Chondrocyte (in vitro differentiated cells): ENCODE data around the gene CUBN. TPM values are rescaled to one million over a fixed set of nuclear protein-coding genes. Genes with fewer than 3 reads are reported as not detected.

Experiments
- DNase-seq: peaks from one replicate; pipeline ENCODE4 v3.0.0; 2021; ENCODE audit warnings: mixed read lengths, low spot score
- H3K27ac Mint-ChIP-seq: one replicate; pipeline ENCODE4 v1.8.0; 2021; ENCODE audit warnings: mild to moderate bottlenecking, moderate library complexity, mixed read lengths; ENCODE audit not compliant: unreplicated experiment
- H3K27me3 Mint-ChIP-seq: 2 replicates; pipeline ENCODE4 v1.8.0; 2021; ENCODE audit warnings: low read depth, mixed read lengths
- H3K36me3 Mint-ChIP-seq: 2 replicates; pipeline ENCODE4 v1.8.0; 2021; ENCODE audit warnings: low read depth, mixed read lengths
- H3K4me1 Mint-ChIP-seq: 2 replicates; pipeline ENCODE4 v1.8.0; 2021; ENCODE audit warnings: low read depth, mild to moderate bottlenecking, mixed read lengths
- H3K4me3 Mint-ChIP-seq: one replicate; pipeline ENCODE4 v1.8.0; 2021; ENCODE audit warnings: mild to moderate bottlenecking, moderate library complexity, mixed read lengths; ENCODE audit not compliant: unreplicated experiment
- H3K9me3 Mint-ChIP-seq: 2 replicates; pipeline ENCODE4 v1.8.0; 2021; ENCODE audit warnings: low read depth, mixed read lengths
- total RNA-seq: library from RNA; stranded (reverse); gene quantifications from 3 replicates; pipeline ENCODE4 v1.2.1, GENCODE V29; 2021
- TF ChIP-seq, protein P1 (sequence below): fragments of 200-600 bp; sonication (generic); IDR thresholded peaks from 2 replicates; pipeline ENCODE4 v1.5.0; 2021; ENCODE audit warnings: antibody characterized with exemption, mild to moderate bottlenecking, moderate library complexity

Gene CUBN
- total RNA-seq, 1 donor from 2014 or later, result 1.0 TPM

DNA sequence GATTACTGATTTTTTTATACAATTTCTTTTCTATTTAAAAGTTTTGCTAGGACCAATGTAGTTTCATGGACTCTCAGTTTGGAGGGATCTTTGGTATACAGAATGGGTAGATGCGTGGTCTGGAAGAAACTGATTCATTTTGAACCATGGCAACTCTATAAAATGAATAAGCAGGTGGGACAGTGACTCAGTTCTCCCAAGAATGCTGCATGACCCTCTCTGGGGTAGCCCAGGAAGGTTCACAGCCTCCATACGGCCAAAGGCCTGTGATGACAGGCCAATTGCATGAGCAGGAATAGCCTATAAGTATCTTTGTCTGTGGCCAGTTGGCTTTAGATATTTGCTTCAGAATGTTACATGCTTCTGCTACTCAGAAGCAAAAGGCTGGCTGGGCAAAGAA lies 199.1 kb downstream of the CUBN start:
- Mint-ChIP-seq H3K27ac (no peak overlapping the region), H3K4me3 (no peak overlapping the region), H3K9me3 (no peaks in the 10 kb centered on the region), H3K36me3 (no peaks in the 10 kb centered on the region), H3K27me3 (no peaks in the 10 kb centered on the region), H3K4me1 (peaks cover 5% of the 10 kb centered on the region)
- TF ChIP-seq, protein P1, sequence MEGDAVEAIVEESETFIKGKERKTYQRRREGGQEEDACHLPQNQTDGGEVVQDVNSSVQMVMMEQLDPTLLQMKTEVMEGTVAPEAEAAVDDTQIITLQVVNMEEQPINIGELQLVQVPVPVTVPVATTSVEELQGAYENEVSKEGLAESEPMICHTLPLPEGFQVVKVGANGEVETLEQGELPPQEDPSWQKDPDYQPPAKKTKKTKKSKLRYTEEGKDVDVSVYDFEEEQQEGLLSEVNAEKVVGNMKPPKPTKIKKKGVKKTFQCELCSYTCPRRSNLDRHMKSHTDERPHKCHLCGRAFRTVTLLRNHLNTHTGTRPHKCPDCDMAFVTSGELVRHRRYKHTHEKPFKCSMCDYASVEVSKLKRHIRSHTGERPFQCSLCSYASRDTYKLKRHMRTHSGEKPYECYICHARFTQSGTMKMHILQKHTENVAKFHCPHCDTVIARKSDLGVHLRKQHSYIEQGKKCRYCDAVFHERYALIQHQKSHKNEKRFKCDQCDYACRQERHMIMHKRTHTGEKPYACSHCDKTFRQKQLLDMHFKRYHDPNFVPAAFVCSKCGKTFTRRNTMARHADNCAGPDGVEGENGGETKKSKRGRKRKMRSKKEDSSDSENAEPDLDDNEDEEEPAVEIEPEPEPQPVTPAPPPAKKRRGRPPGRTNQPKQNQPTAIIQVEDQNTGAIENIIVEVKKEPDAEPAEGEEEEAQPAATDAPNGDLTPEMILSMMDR, result no peak
- DNase-seq, result no peak

DNA sequence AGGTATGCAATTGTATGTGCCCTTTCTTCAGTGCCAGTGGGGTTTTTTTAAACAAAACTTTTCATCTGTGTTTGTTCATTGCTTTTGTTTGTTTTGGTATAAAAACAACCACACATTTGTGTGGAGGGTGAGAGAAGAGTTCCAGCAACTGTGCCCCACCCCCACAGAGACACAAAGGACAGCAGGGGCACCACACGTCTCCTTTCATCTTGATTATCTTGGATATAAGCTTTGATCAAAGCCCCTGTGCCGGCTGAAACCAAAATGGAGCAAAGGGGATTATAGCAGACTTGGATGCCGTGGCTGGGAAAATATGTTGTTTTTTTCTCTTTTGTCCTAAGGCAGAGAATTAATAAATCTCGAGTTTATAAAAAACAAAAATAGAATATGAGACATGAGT lies 200.5 kb downstream of the CUBN start:
- Mint-ChIP-seq H3K27ac (no peak overlapping the region), H3K36me3 (peaks cover 1% of the 10 kb centered on the region), H3K9me3 (no peaks in the 10 kb centered on the region)

DNA sequence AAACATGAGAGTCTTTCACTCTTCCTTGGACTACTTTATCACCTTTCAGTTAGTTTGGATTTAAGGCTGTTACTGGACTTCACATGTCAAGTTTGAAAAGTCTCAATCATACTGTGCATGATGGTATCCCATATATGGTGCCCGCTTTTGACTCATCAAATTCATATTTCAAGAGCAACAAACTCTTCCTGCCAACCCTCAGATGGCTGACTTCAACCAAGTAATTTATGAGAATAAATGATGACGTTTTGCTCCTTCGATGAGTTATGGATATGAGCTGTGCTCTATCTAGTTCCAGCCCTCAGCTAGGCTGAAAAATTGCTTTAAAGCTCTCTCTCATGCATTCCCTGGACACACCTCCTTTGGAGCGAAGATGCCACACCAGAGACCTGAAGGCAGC lies 202.1 kb downstream of the CUBN start:
- Mint-ChIP-seq H3K4me1 (no peaks in the 10 kb centered on the region), H3K36me3 (peaks cover 1% of the 10 kb centered on the region), H3K27me3 (no peaks in the 10 kb centered on the region), H3K4me3 (no peak overlapping the region), H3K27ac (no peak overlapping the region), H3K9me3 (no peaks in the 10 kb centered on the region)
- TF ChIP-seq, protein P1, result no peak
- DNase-seq, result no peak

More for the DNA sequence above, 200.5 kb downstream of the CUBN start:
- Mint-ChIP-seq H3K27me3 (no peaks in the 10 kb centered on the region), H3K4me3 (no peak overlapping the region), H3K4me1 (peaks cover 3% of the 10 kb centered on the region)
- TF ChIP-seq, protein P1, result no peak
- DNase-seq, result no peak

DNA sequence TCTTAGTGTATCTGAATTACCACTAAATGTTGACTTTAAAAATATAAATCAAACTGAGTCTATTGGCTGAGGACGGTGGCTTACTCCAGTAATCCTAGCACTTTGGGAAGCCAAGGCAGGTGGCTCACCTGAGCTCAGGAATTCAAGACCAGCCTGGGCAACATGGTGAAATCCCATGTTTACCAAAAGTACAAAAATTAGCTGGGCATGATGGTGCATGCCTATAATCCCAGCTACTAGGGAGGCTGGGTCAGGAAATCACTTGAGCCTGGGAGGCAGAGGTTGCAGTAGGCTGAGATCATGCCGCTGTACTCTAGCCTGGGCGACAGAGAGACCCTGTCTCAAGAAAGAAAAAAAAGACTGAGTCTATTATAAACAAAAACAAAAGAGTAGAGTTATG lies 205.9 kb downstream of the CUBN start:
- no peak overlapping the region for H3K4me3 Mint-ChIP-seq
- H3K9me3 Mint-ChIP-seq, result no peaks in the 10 kb centered on the region
- TF ChIP-seq, protein P1, result no peak
- peaks cover 1% of the 10 kb centered on the region for H3K36me3 Mint-ChIP-seq
- H3K27me3 Mint-ChIP-seq, result no peaks in the 10 kb centered on the region
- DNase-seq, result no peak
- H3K27ac Mint-ChIP-seq, result no peak overlapping the region
- H3K4me1 Mint-ChIP-seq, result no peaks in the 10 kb centered on the region

DNA sequence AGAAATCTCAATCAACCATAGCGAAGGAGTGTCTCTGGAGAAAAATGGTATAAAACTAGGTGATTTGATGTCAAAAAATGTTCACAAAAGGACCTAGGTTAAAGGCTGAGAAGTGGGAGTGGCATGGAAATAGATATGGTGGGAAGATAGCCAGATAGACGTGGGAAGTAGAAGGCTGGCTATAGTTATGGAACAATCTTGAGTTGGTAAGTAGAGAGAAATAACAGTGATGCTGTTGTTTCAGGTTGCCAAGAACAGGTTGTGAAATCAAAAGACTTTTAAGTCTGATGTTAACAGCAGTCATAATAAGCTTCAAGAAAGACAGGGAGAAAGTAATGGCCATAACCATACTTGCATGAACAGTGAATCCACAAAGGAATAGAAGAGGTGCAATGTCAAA lies 206.3 kb downstream of the CUBN start:
- Mint-ChIP-seq H3K36me3 (peaks cover 1% of the 10 kb centered on the region), H3K9me3 (no peaks in the 10 kb centered on the region), H3K4me1 (no peaks in the 10 kb centered on the region), H3K4me3 (no peak overlapping the region), H3K27me3 (no peaks in the 10 kb centered on the region), H3K27ac (no peak overlapping the region)
- no peak for DNase-seq
- TF ChIP-seq, protein P1, result no peak
